Caco-2 (cell line): ENCODE data around the gene PGBD5. TPM values are rescaled to one million over a fixed set of nuclear protein-coding genes. Genes with fewer than 3 reads are reported as not detected.
A peak's percentile ranks its signal among the peaks of the same experiment; 100 is the strongest.
"Not testable (repeated sequence)": the region's sequence is repeated elsewhere in the genome, so short reads cannot be mapped to it uniquely, and the experiment has no call there.

Experiments
- BruUV-seq: library from RNA; stranded (reverse); fragments of 400-500 nt; replicated peaks from 2 replicates; lab custom pipeline; 2021; lab: Mats Ljungman, UMichigan
- CTCF ChIA-PET: fragments of 300-600 bp; sonication (Branson Sonifier 250); formaldehyde crosslinking; loops from one replicate; lab custom pipeline; 2022; ENCODE audit warnings: antibody characterized with exemption; lab: Charles Lee
- POLR2A ChIA-PET: fragments of 300-600 bp; sonication (Branson Sonifier 250); formaldehyde crosslinking; loops from one replicate; lab custom pipeline; 2022; ENCODE audit warnings: antibody characterized with exemption; lab: Charles Lee
- DNase-seq, 2 experiments: peaks; one replicate each; pipeline versions ENCODE4 v3.0.0 to v3.0.0-alpha.2; 2020 to 2022
- H3K27me3 ChIP-seq: replicated peaks from 2 replicates; pipeline ENCODE4 v1.6.0; 2011; ENCODE audit warnings: low read length; ENCODE audit not compliant: control insufficient read depth, insufficient read depth
- H3K36me3 ChIP-seq: 2 replicates; pipeline ENCODE4 v1.5.1; 2011; ENCODE audit warnings: low read length; ENCODE audit not compliant: control insufficient read depth, insufficient read depth
- H3K4me1 ChIP-seq: fragments of 250-450 bp; sonication (Bioruptor Pico); 2 replicates; pipeline ENCODE4 v1.5.1; 2020; ENCODE audit warnings: mild to moderate bottlenecking
- H3K4me3 ChIP-seq: 2 replicates; pipeline ENCODE4 v1.5.1; 2011; ENCODE audit warnings: low read depth, mild to moderate bottlenecking, control low read depth, low read length
- H3K9me3 ChIP-seq: fragments of 250-450 bp; sonication (Bioruptor Pico); 2 replicates; pipeline ENCODE4 v1.5.1; 2020; ENCODE audit warnings: mild to moderate bottlenecking, moderate library complexity
- H3K27ac Mint-ChIP-seq: one replicate; pipeline ENCODE4 v1.8.0; 2022; ENCODE audit warnings: mixed read lengths; ENCODE audit not compliant: unreplicated experiment
- H3K27me3 Mint-ChIP-seq: one replicate; pipeline ENCODE4 v1.8.0; 2022; ENCODE audit warnings: mixed read lengths; ENCODE audit not compliant: insufficient read depth, unreplicated experiment
- H3K36me3 Mint-ChIP-seq: one replicate; pipeline ENCODE4 v1.8.0; 2022; ENCODE audit warnings: mild to moderate bottlenecking, mixed read lengths; ENCODE audit not compliant: insufficient read depth, unreplicated experiment
- H3K4me1 Mint-ChIP-seq: one replicate; pipeline ENCODE4 v1.8.0; 2022; ENCODE audit warnings: low read depth, mixed read lengths; ENCODE audit not compliant: unreplicated experiment
- H3K4me3 Mint-ChIP-seq: one replicate; pipeline ENCODE4 v1.8.0; 2022; ENCODE audit warnings: mild to moderate bottlenecking, moderate library complexity, mixed read lengths; ENCODE audit not compliant: unreplicated experiment
- H3K9me3 Mint-ChIP-seq: one replicate; pipeline ENCODE4 v1.8.0; 2022; ENCODE audit warnings: mixed read lengths; ENCODE audit not compliant: unreplicated experiment
- CTCF ChIP-seq, 2 experiments: fragments of 200-600 bp in 1 of 2; IDR thresholded peaks; 1 replicate in 1 of 2; 2 replicates in 1 of 2; pipeline versions ENCODE4 v1.5.1 to v1.8.0; 2011 to 2022; ENCODE audit warnings: antibody characterized with exemption in 1 of 2, control low read depth in 1 of 2, inconsistent platforms in 1 of 2, low read depth in 1 of 2, low read length in 1 of 2, mild to moderate bottlenecking in 1 of 2, moderate library complexity in 1 of 2; ENCODE audit not compliant: insufficient read depth in 1 of 2, severe bottlenecking in 1 of 2, unreplicated experiment in 1 of 2
- intact Hi-C: fragments of 100-400 bp; cut with micrococcal nuclease; formaldehyde crosslinking; loops from one replicate; pipeline ENCODE4 v1.10.0; 2022; ENCODE audit not compliant: unreplicated experiment
- total RNA-seq: library from RNA; stranded (reverse); gene quantifications from 2 replicates; pipeline ENCODE4 v1.2.3, GENCODE V29; 2022

Gene PGBD5
- total RNA-seq, 1 experiment from 2014 or later: 2.4 TPM

GRCh38 chr1:230422221-230422981, 3.7 kb downstream of the PGBD5 start:
- ChIA-PET POLR2A (no interaction called here), CTCF (no interaction called here)
- Mint-ChIP-seq H3K27ac (no peak overlapping the region), H3K4me3 (no peak overlapping the region), H3K9me3 (no peaks in the 10 kb centered on the region), H3K4me1 (no peaks in the 10 kb centered on the region), H3K27me3 (peaks cover 26% of the 10 kb centered on the region), H3K36me3 (no peaks in the 10 kb centered on the region)
- H3K27me3 ChIP-seq: peaks cover 3% of the 10 kb centered on the region; the same call in 1 of the 2 replicates
- no peaks in the 10 kb centered on the region for H3K9me3 ChIP-seq
- H3K36me3 ChIP-seq: no peaks in the 10 kb centered on the region
- DNase-seq: no peak
- TF ChIP-seq CTCF (IDR thresholded peaks at IDR 0.05; ENCODE audit: insufficient read depth in 1 of 2, low read depth in 1 of 2, low read length in 1 of 2, severe bottlenecking in 1 of 2, unreplicated experiment in 1 of 2): no peak
- H3K4me3 ChIP-seq: no peak overlapping the region
- intact Hi-C loops: loop anchor here (10.0 kb wide), 1 partner anchor 152 kb away; no protein-coding TSS in a partner anchor
- H3K4me1 ChIP-seq: peaks cover 6% of the 10 kb centered on the region; the same call in 1 of the 2 replicates
- BruUV-seq: TSS peak; percentile 13

DNA sequence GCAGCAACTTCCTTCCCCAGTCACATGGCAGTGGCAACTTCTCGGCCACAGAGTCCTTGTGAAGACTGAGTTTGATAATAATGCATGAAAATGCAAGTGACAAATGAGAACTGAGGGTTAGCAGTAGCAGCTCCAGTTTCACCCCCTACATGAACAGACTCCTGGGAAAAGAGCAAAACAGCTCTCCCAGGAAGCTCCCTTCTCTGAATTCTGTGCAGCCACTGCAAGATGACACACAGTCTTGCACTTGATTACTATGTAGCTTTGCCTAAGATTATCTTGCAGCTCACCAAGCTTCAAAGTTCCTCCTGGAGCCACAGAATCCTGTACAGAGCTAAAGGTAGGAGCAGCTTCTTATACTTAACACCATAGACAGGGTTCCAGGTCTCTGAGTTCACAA, 4.7 kb downstream of the PGBD5 start:
- Histone ChIP-seq H3K4me3 (no peak overlapping the region), H3K9me3 (no peaks in the 10 kb centered on the region), H3K27me3 (peaks cover 3% of the 10 kb centered on the region; the same call in 1 of the 2 replicates), H3K36me3 (no peaks in the 10 kb centered on the region), H3K4me1 (peaks cover 6% of the 10 kb centered on the region; the same call in 1 of the 2 replicates)
- DNase-seq: no peak
- no TSS peak for BruUV-seq
- no peak overlapping the region for H3K27ac Mint-ChIP-seq
- H3K9me3 Mint-ChIP-seq: no peaks in the 10 kb centered on the region
- no peak overlapping the region for H3K4me3 Mint-ChIP-seq
- H3K36me3 Mint-ChIP-seq: no peaks in the 10 kb centered on the region
- intact Hi-C loops: loop anchor here (10.0 kb wide), 1 partner anchor 153 kb away; no protein-coding TSS in a partner anchor
- CTCF ChIA-PET: no interaction called here
- peaks cover 26% of the 10 kb centered on the region for H3K27me3 Mint-ChIP-seq
- no peaks in the 10 kb centered on the region for H3K4me1 Mint-ChIP-seq
- no peak for TF ChIP-seq CTCF (IDR thresholded peaks at IDR 0.05; ENCODE audit: insufficient read depth in 1 of 2, low read depth in 1 of 2, low read length in 1 of 2, severe bottlenecking in 1 of 2, unreplicated experiment in 1 of 2)
- POLR2A ChIA-PET: no interaction called here

- H3K4me3 Mint-ChIP-seq, H3K36me3 Mint-ChIP-seq, H3K9me3 Mint-ChIP-seq, H3K27me3 ChIP-seq, H3K4me3 ChIP-seq, DNase-seq, H3K4me1 Mint-ChIP-seq, H3K4me1 ChIP-seq, POLR2A ChIA-PET, H3K36me3 ChIP-seq, CTCF ChIA-PET, H3K9me3 ChIP-seq, BruUV-seq, H3K27ac Mint-ChIP-seq: not testable (repeated sequence)
- peaks cover 26% of the 10 kb centered on the region for H3K27me3 Mint-ChIP-seq
- intact Hi-C loops: loop anchor here (10.0 kb wide), 1 partner anchor 154 kb away; no protein-coding TSS in a partner anchor
Observed at GRCh38 chr1:230420372-230420771, 5.8 kb downstream of the PGBD5 start.
